ENCODE measurements around the gene ELOVL1. TPM values are rescaled to one million over a fixed set of nuclear protein-coding genes. Genes with fewer than 3 reads are reported as not detected.
A peak's percentile ranks its signal among the peaks of the same experiment; 100 is the strongest.

ELOVL1 gene
- total and polyA plus RNA-seq, 2 of the 13 experiments (the other 11 are each of a cell fraction or from before 2014, with no cell fraction given), result 55.2 to 77.4 TPM

DNA sequence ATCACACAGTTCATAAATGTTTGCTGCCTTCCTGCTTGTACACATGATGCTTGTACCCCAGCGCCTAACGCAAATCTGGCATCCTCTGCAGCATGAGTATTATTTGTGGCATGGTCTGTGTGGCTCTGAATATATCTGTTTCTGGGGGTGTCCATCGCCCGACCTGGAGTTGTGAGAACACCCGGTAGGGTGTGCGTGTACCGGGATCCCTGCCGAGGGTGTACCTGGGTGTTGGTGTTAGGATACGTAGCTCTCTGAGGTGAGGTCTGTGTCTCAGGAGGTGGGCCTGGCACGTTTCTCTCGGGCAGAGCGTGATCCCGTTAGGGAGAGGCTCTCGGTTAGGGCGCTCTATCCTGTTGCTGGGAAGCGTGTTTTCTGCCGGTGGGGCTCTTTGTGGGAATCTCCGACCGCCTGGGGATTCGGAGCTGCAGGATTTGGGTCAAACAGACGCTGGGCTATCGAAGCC is 19.4 kb downstream of the ELOVL1 start (continued):
- TF ChIP-seq, protein P1, sequence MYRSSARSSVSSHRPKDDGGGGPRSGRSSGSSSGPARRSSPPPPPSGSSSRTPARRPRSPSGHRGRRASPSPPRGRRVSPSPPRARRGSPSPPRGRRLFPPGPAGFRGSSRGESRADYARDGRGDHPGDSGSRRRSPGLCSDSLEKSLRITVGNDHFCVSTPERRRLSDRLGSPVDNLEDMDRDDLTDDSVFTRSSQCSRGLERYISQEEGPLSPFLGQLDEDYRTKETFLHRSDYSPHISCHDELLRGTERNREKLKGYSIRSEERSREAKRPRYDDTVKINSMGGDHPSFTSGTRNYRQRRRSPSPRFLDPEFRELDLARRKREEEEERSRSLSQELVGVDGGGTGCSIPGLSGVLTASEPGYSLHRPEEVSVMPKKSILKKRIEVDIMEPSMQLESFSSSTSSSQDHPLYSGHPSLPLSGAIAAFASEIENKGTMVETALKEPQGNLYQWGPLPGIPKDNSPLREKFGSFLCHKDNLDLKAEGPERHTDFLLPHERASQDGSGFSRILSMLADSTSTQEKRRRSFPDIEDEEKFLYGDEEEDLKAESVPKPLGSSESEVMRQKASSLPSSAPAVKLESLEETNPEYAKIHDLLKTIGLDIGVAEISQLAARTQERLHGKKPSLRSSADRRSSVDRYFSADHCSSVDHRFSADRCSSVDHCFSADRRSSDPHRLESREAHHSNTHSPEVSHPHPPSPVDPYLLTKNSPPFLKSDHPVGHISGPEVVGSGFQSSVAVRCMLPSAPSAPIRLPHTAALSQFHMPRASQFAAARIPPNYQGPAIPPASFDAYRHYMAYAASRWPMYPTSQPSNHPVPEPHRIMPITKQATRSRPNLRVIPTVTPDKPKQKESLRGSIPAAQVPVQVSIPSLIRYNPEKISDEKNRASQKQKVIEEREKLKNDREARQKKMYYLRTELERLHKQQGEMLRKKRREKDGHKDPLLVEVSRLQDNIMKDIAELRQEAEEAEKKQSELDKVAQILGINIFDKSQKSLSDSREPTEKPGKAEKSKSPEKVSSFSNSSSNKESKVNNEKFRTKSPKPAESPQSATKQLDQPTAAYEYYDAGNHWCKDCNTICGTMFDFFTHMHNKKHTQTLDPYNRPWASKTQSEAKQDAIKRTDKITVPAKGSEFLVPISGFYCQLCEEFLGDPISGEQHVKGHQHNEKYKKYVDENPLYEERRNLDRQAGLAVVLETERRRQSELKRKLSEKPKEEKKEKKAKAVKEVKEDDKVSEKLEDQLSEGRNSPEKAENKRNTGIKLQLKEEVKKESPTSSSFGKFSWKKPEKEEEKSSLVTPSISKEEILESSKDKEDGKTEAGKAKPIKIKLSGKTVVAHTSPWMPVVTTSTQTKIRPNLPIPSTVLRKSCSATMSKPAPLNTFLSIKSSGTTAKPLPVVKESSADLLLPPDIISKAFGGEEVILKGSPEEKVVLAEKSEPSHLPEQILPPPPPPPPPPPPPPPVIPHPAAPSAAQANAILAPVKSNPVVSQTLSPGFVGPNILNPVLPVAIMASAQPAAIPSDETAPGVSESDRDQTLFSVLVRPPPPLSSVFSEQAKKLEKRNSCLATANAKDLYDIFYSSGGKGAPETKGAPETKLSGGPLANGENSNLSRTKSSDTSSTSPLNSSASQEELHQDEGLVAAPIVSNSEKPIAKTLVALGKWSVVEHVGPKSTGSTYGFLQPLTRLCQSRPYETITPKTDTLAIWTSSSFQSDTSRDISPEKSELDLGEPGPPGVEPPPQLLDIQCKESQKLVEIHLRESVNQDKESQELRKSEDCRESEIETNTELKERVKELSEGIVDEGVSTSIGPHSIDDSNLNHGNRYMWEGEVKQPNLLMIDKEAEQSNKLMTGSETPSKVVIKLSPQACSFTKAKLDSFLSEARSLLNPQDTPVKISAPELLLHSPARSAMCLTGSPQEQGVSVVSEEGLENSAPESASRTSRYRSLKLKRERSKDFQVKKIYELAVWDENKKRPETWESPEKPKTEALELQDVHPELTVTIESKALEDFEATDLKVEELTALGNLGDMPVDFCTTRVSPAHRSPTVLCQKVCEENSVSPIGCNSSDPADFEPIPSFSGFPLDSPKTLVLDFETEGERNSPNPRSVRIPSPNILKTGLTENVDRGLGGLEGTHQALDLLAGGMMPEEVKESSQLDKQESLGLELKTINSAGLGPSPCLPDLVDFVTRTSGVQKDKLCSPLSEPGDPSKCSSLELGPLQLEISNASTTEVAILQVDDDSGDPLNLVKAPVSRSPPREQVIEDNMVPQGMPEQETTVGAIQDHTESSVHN (CRISPR knock-in tag; IDR thresholded peaks at IDR 0.05), result peak; percentile 80; the same call in 1 of the 2 replicates
- TF ChIP-seq TBP (CRISPR knock-in tag; IDR thresholded peaks at IDR 0.05) (no peak), MYPOP (CRISPR knock-in tag; IDR thresholded peaks at IDR 0.05) (0 out of 2 replicates have a peak, but pooled peaks have one; percentile 4), KLF12 (CRISPR knock-in tag; IDR thresholded peaks at IDR 0.05; ENCODE audit: borderline replicate concordance) (no peak), ZNF740 (CRISPR knock-in tag; IDR thresholded peaks at IDR 0.05) (no peak), MAFG (CRISPR knock-in tag; IDR thresholded peaks at IDR 0.05) (no peak), ADNP (CRISPR knock-in tag; IDR thresholded peaks at IDR 0.05) (no peak), NR2F6 (IDR thresholded peaks at IDR 0.05) (no peak), NR2F6 (CRISPR knock-in tag; IDR thresholded peaks at IDR 0.05) (no peak), SALL1 (CRISPR knock-in tag; IDR thresholded peaks at IDR 0.05) (no peak), ZNF382 (CRISPR knock-in tag; IDR thresholded peaks at IDR 0.05; ENCODE audit: borderline replicate concordance) (no peak), NFATC3 (CRISPR knock-in tag; IDR thresholded peaks at IDR 0.05) (0 out of 2 replicates have a peak, but pooled peaks have one; percentile 78)
- TF ChIP-seq, protein P2, sequence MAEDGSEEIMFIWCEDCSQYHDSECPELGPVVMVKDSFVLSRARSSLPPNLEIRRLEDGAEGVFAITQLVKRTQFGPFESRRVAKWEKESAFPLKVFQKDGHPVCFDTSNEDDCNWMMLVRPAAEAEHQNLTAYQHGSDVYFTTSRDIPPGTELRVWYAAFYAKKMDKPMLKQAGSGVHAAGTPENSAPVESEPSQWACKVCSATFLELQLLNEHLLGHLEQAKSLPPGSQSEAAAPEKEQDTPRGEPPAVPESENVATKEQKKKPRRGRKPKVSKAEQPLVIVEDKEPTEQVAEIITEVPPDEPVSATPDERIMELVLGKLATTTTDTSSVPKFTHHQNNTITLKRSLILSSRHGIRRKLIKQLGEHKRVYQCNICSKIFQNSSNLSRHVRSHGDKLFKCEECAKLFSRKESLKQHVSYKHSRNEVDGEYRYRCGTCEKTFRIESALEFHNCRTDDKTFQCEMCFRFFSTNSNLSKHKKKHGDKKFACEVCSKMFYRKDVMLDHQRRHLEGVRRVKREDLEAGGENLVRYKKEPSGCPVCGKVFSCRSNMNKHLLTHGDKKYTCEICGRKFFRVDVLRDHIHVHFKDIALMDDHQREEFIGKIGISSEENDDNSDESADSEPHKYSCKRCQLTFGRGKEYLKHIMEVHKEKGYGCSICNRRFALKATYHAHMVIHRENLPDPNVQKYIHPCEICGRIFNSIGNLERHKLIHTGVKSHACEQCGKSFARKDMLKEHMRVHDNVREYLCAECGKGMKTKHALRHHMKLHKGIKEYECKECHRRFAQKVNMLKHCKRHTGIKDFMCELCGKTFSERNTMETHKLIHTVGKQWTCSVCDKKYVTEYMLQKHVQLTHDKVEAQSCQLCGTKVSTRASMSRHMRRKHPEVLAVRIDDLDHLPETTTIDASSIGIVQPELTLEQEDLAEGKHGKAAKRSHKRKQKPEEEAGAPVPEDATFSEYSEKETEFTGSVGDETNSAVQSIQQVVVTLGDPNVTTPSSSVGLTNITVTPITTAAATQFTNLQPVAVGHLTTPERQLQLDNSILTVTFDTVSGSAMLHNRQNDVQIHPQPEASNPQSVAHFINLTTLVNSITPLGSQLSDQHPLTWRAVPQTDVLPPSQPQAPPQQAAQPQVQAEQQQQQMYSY (CRISPR knock-in tag; IDR thresholded peaks at IDR 0.05), result no peak
- TF ChIP-seq, protein P3, sequence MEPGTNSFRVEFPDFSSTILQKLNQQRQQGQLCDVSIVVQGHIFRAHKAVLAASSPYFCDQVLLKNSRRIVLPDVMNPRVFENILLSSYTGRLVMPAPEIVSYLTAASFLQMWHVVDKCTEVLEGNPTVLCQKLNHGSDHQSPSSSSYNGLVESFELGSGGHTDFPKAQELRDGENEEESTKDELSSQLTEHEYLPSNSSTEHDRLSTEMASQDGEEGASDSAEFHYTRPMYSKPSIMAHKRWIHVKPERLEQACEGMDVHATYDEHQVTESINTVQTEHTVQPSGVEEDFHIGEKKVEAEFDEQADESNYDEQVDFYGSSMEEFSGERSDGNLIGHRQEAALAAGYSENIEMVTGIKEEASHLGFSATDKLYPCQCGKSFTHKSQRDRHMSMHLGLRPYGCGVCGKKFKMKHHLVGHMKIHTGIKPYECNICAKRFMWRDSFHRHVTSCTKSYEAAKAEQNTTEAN (CRISPR knock-in tag; conservative IDR thresholded peaks at IDR 0.05), result no peak
